HT-29 (cell line): ENCODE results near the gene NNAT. TPM values are rescaled to one million over a fixed set of nuclear protein-coding genes. Genes with fewer than 3 reads are reported as not detected.
A peak's percentile ranks its signal among the peaks of the same experiment; 100 is the strongest.
"Not testable (repeated sequence)": the region's sequence is repeated elsewhere in the genome, so short reads cannot be mapped to it uniquely, and the experiment has no call there.

Experiments
- DNase-seq: peaks from one replicate; pipeline ENCODE4 v3.0.0-alpha.2; 2015; ENCODE audit warnings: low spot score
- total RNA-seq: library from RNA; depleted of rRNA; stranded (reverse); fragments of >200 nt; shearing (Covaris generic); gene quantifications from 2 replicates; pipeline ENCODE4 v1.2.3, GENCODE V29; 2014; rRNA removed

NNAT gene
- total RNA-seq: 2.1 TPM in 1 of 2 replicates, not detected in the other

- DNase-seq: no peak
These were observed at the start of gene NNAT for GRCh38 chr20:37521061-37521771. Gene NNAT, plus strand, starts transcription at chr20:37521250. Its CDS starts 82 bp downstream, at chr20:37521332.

GRCh38 chr20:37471741-37472235 lies 49.3 kb upstream of the NNAT start:
- no peak for DNase-seq

GRCh38 chr20:37472435-37472834 lies 48.6 kb upstream of the NNAT start:
- DNase-seq: not testable (repeated sequence)

- DNase-seq: no peak
These were observed 47.6 kb upstream of the NNAT start for GRCh38 chr20:37473249-37474000.

- DNase-seq: no peak
These were observed 46.7 kb upstream of the NNAT start for GRCh38 chr20:37474386-37474785.

- DNase-seq: no peak
These were observed 45.8 kb upstream of the NNAT start for GRCh38 chr20:37475252-37475651.

GRCh38 chr20:37477041-37477440 lies 44.0 kb upstream of the NNAT start:
- no peak for DNase-seq

GRCh38 chr20:37479266-37479665 lies 41.8 kb upstream of the NNAT start:
- no peak for DNase-seq

GRCh38 chr20:37479925-37480691 lies 40.9 kb upstream of the NNAT start:
- no peak for DNase-seq

GRCh38 chr20:37480919-37481318 lies 40.1 kb upstream of the NNAT start:
- DNase-seq: no peak

- DNase-seq: no peak
These were observed 39.4 kb upstream of the NNAT start for GRCh38 chr20:37481610-37482009.

- DNase-seq: no peak
These were observed 36.7 kb upstream of the NNAT start for GRCh38 chr20:37484331-37484730.

- not testable (repeated sequence) for DNase-seq
These were observed 34.8 kb upstream of the NNAT start for GRCh38 chr20:37486209-37486608.

GRCh38 chr20:37490663-37491350 lies 30.2 kb upstream of the NNAT start:
- DNase-seq: no peak

- DNase-seq: no peak
These were observed 28.9 kb upstream of the NNAT start for GRCh38 chr20:37492096-37492625.

- DNase-seq: no peak
These were observed 28.1 kb upstream of the NNAT start for GRCh38 chr20:37492945-37493344.

GRCh38 chr20:37494301-37494700 lies 26.7 kb upstream of the NNAT start:
- no peak for DNase-seq

- DNase-seq: no peak
These were observed 26.3 kb upstream of the NNAT start for GRCh38 chr20:37494796-37495195.

GRCh38 chr20:37498066-37498665 lies 22.9 kb upstream of the NNAT start:
- no peak for DNase-seq

- no peak for DNase-seq
These were observed 20.7 kb upstream of the NNAT start for GRCh38 chr20:37500311-37500710.

- peak; percentile 50 for DNase-seq
These were observed 19.1 kb upstream of the NNAT start for GRCh38 chr20:37501940-37502339.
